ENCODE results near the gene RPP38. TPM values are rescaled to one million over a fixed set of nuclear protein-coding genes. Genes with fewer than 3 reads are reported as not detected.

RPP38 gene
- 43.4 and 47.5 TPM in 2 replicates for polyA plus RNA-seq (2011; rRNA removed)
- 29.8 and 30.6 TPM in 2 replicates for polyA plus RNA-seq (2012; cell fraction: cytosol; rRNA removed)
- polyA plus RNA-seq (2012; cell fraction: nucleus; rRNA removed): 14.0 and 14.1 TPM in 2 replicates
- 23.9 to 26.9 TPM (median 25.5 TPM) in 3 replicates for polyA plus RNA-seq (2017; fragmentation: RNase III; extraction: RNeasy Plus Mini Kit Qiagen cat#74134 plus additional on column Dnase treatment)
- polyA minus RNA-seq (2011; rRNA and poly(A)+ RNA removed): 25.6 and 27.2 TPM in 2 replicates

- ATAC-seq (peak; percentile 92 to 93), FAIRE-seq (no peak), DNase-seq (ENCODE audit: low read depth in 1 of 2, low spot score in 1 of 2) (peak; percentile 95 to 96)
- peak within 1 kb of the TSS; percentile 82 to 98 for H3K27ac ChIP-seq
- H3K4me3 ChIP-seq: peak within 1 kb of the TSS; percentile 70
- peaks cover 23% of the 10 kb centered on the region; the same call in 2 of the 3 replicates for H3K4me1 ChIP-seq
- peak within 1 kb of the TSS; percentile 92 for H3K4me2 ChIP-seq
- no peaks in the 10 kb centered on the region for H3K9me3 ChIP-seq
- POLR2A ChIA-PET: interaction anchor here (1.0 to 1.5 kb wide), 3 partner anchors 72 to 219 kb away, joined by 5 to 6 read pairs (median 5); partner anchors contain the start of genes MEIG1, NMT2 and SUV39H2
- CTCF ChIA-PET: interaction anchor here (0.9 to 1.1 kb wide), 2 partner anchors 9 to 70 kb away, joined by 3 to 4 read pairs; no protein-coding TSS in a partner anchor
- WGBS (ENCODE audit: missing lambda C conversion rate): under 1% methylated on average over 39 of the region's 84 CpGs
- TF ChIP-seq ZFP36 (IDR thresholded peaks at IDR 0.05; ENCODE audit: borderline replicate concordance, partially characterized antibody) (no peak), KDM5A (IDR thresholded peaks at IDR 0.05) (peak; percentile 27; the same call in 1 of the 2 replicates), CTCF (IDR thresholded peaks at IDR 0.05) (no peak), JUNB (IDR thresholded peaks at IDR 0.05) (no peak), NPAS2 (CRISPR knock-in tag; IDR thresholded peaks at IDR 0.05; ENCODE audit: borderline replicate concordance) (no peak), NFE2L2 (conservative IDR thresholded peaks at IDR 0.05; ENCODE audit: low read length) (no peak), MAX (IDR thresholded peaks at IDR 0.05) (peak; percentile 90; the same call in 1 of the 2 replicates), HOXA7 (CRISPR knock-in tag; IDR thresholded peaks at IDR 0.05) (0 out of 2 replicates have a peak, but pooled peaks have one; percentile 39), TFCP2L1 (CRISPR knock-in tag; IDR thresholded peaks at IDR 0.05) (no peak; the same call in 1 of the 2 replicates), CBX8 (IDR thresholded peaks at IDR 0.05) (no peak), ZSCAN20 (CRISPR knock-in tag; IDR thresholded peaks at IDR 0.05) (no peak), HDAC2 (IDR thresholded peaks at IDR 0.05) (no peak), HOXB5 (CRISPR knock-in tag; IDR thresholded peaks at IDR 0.05) (no peak), PBX3 (IDR thresholded peaks at IDR 0.05) (peak; percentile 10; the same call in 1 of the 2 replicates), ESRRA (IDR thresholded peaks at IDR 0.05; ENCODE audit: borderline replicate concordance, low read length) (no peak), REST (IDR thresholded peaks at IDR 0.05) (peak; percentile 64), E2F6 (IDR thresholded peaks at IDR 0.05; ENCODE audit: borderline replicate concordance, low read depth) (peak; percentile 61; the same call in 1 of the 2 replicates), USF2 (IDR thresholded peaks at IDR 0.05) (no peak; the same call in 1 of the 2 replicates), ZC3H11A (IDR thresholded peaks at IDR 0.05) (no peak), FOSB (CRISPR knock-in tag; IDR thresholded peaks at IDR 0.05) (no peak), HES2 (IDR thresholded peaks at IDR 0.05) (no peak), CEBPB (IDR thresholded peaks at IDR 0.05) (no peak), CHD2 (IDR thresholded peaks at IDR 0.05; ENCODE audit: low read length, partially characterized antibody) (peak; percentile 85), POLR2A (IDR thresholded peaks at IDR 0.05; ENCODE audit: low read length) (peak; percentile 85), ATOH8 (CRISPR knock-in tag; IDR thresholded peaks at IDR 0.05; ENCODE audit: low read depth) (no peak), POLR2AphosphoS2 (conservative IDR thresholded peaks at IDR 0.05; ENCODE audit: low read length) (no peak), BCL3 (IDR thresholded peaks at IDR 0.05) (peak; percentile 92), CBX2 (IDR thresholded peaks at IDR 0.05; ENCODE audit: borderline replicate concordance, low read depth) (no peak)
Observed at GRCh38 chr10:15097011-15097812, at the start of gene RPP38. RPP38 (plus strand) TSS chr10:15097355; CDS start chr10:15103315, 5,960 bp downstream.

All from A549 (cell line).